DOHH2 (cell line): ENCODE measurements around the gene DPP10.

Source experiments
- H3F3A ChIP-seq: fragments of 200-600 bp; sonication (generic), shearing (Covaris generic); 2 replicates; pipeline ENCODE4 v1.6.0; 2016; ENCODE audit warnings: antibody characterized with exemption, mild to moderate bottlenecking; ENCODE audit not compliant: control insufficient read depth, insufficient read depth
- H3K27ac ChIP-seq: fragments of 200-600 bp; sonication (generic); 2 replicates; pipeline ENCODE4 v1.5.1; 2014; ENCODE audit warnings: low read depth, mild to moderate bottlenecking, low read length, moderate library complexity
- H3K27me3 ChIP-seq: fragments of 200-600 bp; sonication (generic); 2 replicates; pipeline ENCODE4 v1.6.1; 2014; ENCODE audit warnings: mild to moderate bottlenecking, low read length, mixed read lengths; ENCODE audit not compliant: control insufficient read depth
- H3K36me3 ChIP-seq: fragments of 200-600 bp; sonication (generic); 2 replicates; pipeline ENCODE4 v1.6.1; 2014; ENCODE audit warnings: mild to moderate bottlenecking, low read length, moderate library complexity, mixed read lengths; ENCODE audit not compliant: control insufficient read depth
- H3K4me1 ChIP-seq: fragments of 200-600 bp; sonication (generic); 2 replicates; pipeline ENCODE4 v1.6.1; 2014; ENCODE audit warnings: mild to moderate bottlenecking, low read length, mixed read lengths; ENCODE audit not compliant: control insufficient read depth
- H3K4me2 ChIP-seq: fragments of 200-600 bp; sonication (generic); 2 replicates; pipeline ENCODE4 v1.6.0; 2014; ENCODE audit warnings: mild to moderate bottlenecking, low read length, moderate library complexity
- H3K4me3 ChIP-seq: fragments of 200-600 bp; sonication (generic); 2 replicates; pipeline ENCODE4 v1.5.1; 2014; ENCODE audit warnings: mild to moderate bottlenecking, low read length, mixed read lengths
- H3K79me2 ChIP-seq: fragments of 200-600 bp; sonication (generic); 2 replicates; pipeline ENCODE4 v1.6.1; 2014; ENCODE audit warnings: mild to moderate bottlenecking, low read length, mixed read lengths; ENCODE audit not compliant: control insufficient read depth
- H3K9me2 ChIP-seq: fragments of 200-600 bp; sonication (generic); replicated peaks from 2 replicates; pipeline ENCODE4 v1.6.1; 2014; ENCODE audit warnings: mild to moderate bottlenecking, low read length, mixed read lengths; ENCODE audit not compliant: control insufficient read depth
- H3K9me3 ChIP-seq: fragments of 200-600 bp; sonication (generic); 2 replicates; pipeline ENCODE4 v1.6.1; 2014; ENCODE audit warnings: antibody characterized with exemption, low read length, mixed read lengths; ENCODE audit not compliant: control insufficient read depth, insufficient read depth
- H4K20me1 ChIP-seq: fragments of 200-600 bp; sonication (generic); 2 replicates; pipeline ENCODE4 v1.6.0; 2014; ENCODE audit warnings: low read depth, mild to moderate bottlenecking, antibody characterized with exemption, low read length, moderate library complexity; ENCODE audit not compliant: control insufficient read depth, insufficient read depth
- EZH2phosphoT487 ChIP-seq: fragments of 200-600 bp; sonication (generic); IDR thresholded peaks from 2 replicates; pipeline ENCODE4 v1.6.1; 2017; ENCODE audit warnings: borderline replicate concordance, mild to moderate bottlenecking, antibody characterized with exemption, low read length, moderate library complexity, mixed read lengths
- TF ChIP-seq, protein P1 (sequence below): fragments of 200-600 bp; sonication (generic); IDR thresholded peaks from one replicate; pipeline ENCODE4 v1.5.1; 2014; ENCODE audit warnings: antibody characterized with exemption, mild to moderate bottlenecking, low read depth, low read length; ENCODE audit not compliant: poor library complexity, severe bottlenecking

DPP10 gene

DNA sequence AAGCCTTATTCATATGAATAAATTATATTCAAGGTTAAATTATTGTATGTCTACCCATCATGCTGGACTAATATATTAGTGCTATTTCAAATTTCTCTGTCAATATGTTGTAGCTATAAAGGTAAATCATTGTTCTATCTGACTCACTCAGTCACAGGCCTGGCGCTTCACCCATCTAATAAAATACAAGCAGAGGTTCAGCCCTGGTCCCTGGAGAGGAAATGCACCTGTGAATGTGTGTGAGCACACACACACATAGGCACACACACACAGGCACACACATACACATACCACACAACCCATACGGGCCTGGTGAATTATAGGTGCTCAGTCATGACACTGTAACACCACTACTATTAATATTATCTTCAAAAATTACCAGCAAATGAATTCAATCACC lies 1396.1 kb downstream of the DPP10 start:
- Histone ChIP-seq H3K9me3 (no peaks in the 10 kb centered on the region), H3F3A (no peaks in the 10 kb centered on the region), H3K79me2 (no peaks in the 10 kb centered on the region), H3K4me1 (no peaks in the 10 kb centered on the region), H3K36me3 (no peaks in the 10 kb centered on the region), H3K9me2 (no peaks in the 10 kb centered on the region), H3K27ac (no peak overlapping the region), H3K4me3 (no peak overlapping the region), H3K27me3 (no peaks in the 10 kb centered on the region), H4K20me1 (no peaks in the 10 kb centered on the region), H3K4me2 (no peak overlapping the region)
- TF ChIP-seq, protein P1, sequence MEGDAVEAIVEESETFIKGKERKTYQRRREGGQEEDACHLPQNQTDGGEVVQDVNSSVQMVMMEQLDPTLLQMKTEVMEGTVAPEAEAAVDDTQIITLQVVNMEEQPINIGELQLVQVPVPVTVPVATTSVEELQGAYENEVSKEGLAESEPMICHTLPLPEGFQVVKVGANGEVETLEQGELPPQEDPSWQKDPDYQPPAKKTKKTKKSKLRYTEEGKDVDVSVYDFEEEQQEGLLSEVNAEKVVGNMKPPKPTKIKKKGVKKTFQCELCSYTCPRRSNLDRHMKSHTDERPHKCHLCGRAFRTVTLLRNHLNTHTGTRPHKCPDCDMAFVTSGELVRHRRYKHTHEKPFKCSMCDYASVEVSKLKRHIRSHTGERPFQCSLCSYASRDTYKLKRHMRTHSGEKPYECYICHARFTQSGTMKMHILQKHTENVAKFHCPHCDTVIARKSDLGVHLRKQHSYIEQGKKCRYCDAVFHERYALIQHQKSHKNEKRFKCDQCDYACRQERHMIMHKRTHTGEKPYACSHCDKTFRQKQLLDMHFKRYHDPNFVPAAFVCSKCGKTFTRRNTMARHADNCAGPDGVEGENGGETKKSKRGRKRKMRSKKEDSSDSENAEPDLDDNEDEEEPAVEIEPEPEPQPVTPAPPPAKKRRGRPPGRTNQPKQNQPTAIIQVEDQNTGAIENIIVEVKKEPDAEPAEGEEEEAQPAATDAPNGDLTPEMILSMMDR = no peak
- no peak for TF ChIP-seq EZH2phosphoT487

DNA sequence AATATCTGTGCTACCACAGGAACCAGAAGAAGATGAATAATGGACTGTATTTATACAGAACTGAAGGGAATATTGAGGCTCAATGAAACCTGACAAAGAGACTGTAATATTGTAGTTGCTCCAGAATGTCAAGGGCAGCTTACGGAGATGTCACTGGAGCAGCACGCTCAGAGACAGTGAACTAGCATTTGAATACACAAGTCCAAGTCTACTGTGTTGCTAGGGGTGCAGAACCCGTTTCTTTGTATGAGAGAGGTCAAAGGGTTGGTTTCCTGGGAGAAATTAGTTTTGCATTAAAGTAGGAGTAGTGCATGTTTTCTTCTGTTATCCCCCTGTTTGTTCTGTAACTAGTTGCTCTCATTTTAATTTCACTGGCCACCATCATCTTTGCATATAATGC lies 1399.9 kb downstream of the DPP10 start:
- no peaks in the 10 kb centered on the region for H4K20me1 ChIP-seq
- no peaks in the 10 kb centered on the region for H3K36me3 ChIP-seq
- no peaks in the 10 kb centered on the region for H3K9me2 ChIP-seq
- TF ChIP-seq, protein P1 = no peak
- no peaks in the 10 kb centered on the region for H3K4me1 ChIP-seq
- no peaks in the 10 kb centered on the region for H3K27me3 ChIP-seq
- H3K9me3 ChIP-seq = no peaks in the 10 kb centered on the region
- no peaks in the 10 kb centered on the region for H3F3A ChIP-seq
- H3K4me3 ChIP-seq = no peak overlapping the region
- no peaks in the 10 kb centered on the region for H3K79me2 ChIP-seq
- H3K4me2 ChIP-seq = no peak overlapping the region
- no peak overlapping the region for H3K27ac ChIP-seq

DNA sequence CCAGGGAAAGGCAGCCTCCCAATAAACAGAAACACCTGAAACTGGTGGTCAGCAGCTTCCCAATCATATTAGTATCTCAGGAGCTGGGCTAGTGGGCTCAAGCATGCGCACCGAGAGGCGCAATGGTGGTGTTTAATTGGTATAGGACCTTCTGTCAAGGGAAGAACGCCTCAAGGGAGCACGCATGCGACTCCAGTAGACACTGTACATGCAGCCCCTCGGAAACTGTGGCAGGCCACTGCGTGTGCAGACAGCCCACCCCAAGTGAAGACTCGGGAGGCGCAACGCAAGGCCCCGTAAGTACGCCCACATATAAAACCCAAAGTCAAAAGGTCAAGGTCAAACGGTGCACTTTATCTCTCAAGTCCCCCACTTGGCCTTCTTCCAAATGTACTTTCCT lies 1405.8 kb downstream of the DPP10 start:
- no peaks in the 10 kb centered on the region for H3F3A ChIP-seq
- H3K4me1 ChIP-seq = no peaks in the 10 kb centered on the region
- no peak overlapping the region for H3K4me2 ChIP-seq
- H4K20me1 ChIP-seq = no peaks in the 10 kb centered on the region
- no peaks in the 10 kb centered on the region for H3K27me3 ChIP-seq
- TF ChIP-seq, protein P1 = no peak
- no peak for TF ChIP-seq EZH2phosphoT487
- no peaks in the 10 kb centered on the region for H3K9me3 ChIP-seq
- no peak overlapping the region for H3K27ac ChIP-seq
- no peak overlapping the region for H3K4me3 ChIP-seq
- H3K79me2 ChIP-seq = no peaks in the 10 kb centered on the region
- H3K36me3 ChIP-seq = no peaks in the 10 kb centered on the region
- H3K9me2 ChIP-seq = no peaks in the 10 kb centered on the region

DNA sequence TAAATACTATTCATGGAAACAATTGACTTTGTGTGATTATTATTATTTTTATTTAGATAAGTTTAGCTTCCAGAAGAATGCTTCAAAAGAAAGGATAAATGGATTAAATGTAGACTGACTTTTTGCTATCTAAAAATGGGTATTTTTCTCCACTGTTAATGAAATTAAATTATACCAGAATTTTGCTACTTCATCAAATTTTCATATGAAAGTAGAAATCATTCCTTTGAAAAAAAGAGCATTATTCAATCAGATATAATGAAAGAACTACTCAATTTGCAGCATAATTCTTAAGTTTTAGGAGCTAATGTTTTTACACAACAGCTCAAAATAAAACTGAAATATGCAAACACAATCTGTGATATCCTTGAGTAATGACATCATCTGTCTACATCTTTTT lies 1424.6 kb downstream of the DPP10 start:
- no peaks in the 10 kb centered on the region for H3K79me2 ChIP-seq
- no peak overlapping the region for H3K27ac ChIP-seq
- no peaks in the 10 kb centered on the region for H3K4me1 ChIP-seq
- H3K4me3 ChIP-seq = no peak overlapping the region
- TF ChIP-seq, protein P1 = no peak
- no peak for TF ChIP-seq EZH2phosphoT487
- no peaks in the 10 kb centered on the region for H3K9me2 ChIP-seq
- H3K9me3 ChIP-seq = no peaks in the 10 kb centered on the region
- H3K36me3 ChIP-seq = no peaks in the 10 kb centered on the region
- no peaks in the 10 kb centered on the region for H4K20me1 ChIP-seq
- H3K4me2 ChIP-seq = no peak overlapping the region
- H3K27me3 ChIP-seq = no peaks in the 10 kb centered on the region
- no peaks in the 10 kb centered on the region for H3F3A ChIP-seq
